KG1 (cell line): Measurements from ENCODE around the gene LILRA6.
A peak's percentile ranks its signal among the peaks of the same experiment; 100 is the strongest.
"Not testable (repeated sequence)": the region's sequence is repeated elsewhere in the genome, so short reads cannot be mapped to it uniquely, and the experiment has no call there.

Experiments used
- DNase-seq: peaks from one replicate; lab custom pipeline; 2025; lab: John Stamatoyannopoulos, UW

LILRA6 gene

DNA sequence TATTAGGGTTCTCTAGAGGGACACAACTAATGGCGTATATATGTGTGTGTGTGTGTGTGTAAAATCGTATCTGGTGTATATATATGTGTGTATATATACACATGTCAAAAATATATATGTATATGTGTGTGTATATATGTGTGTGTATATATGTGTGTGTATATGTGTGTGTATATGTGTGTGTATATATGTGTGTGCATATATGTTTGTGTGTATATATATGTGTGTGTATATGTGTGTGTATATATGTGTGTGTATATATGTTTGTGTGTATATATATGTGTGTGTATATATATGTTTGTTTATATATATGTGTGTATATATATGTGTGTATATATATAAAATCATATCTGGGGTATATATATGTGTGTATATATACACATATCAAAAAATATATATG, 19.9 kb upstream of the LILRA6 start:
- no peak for DNase-seq

DNA sequence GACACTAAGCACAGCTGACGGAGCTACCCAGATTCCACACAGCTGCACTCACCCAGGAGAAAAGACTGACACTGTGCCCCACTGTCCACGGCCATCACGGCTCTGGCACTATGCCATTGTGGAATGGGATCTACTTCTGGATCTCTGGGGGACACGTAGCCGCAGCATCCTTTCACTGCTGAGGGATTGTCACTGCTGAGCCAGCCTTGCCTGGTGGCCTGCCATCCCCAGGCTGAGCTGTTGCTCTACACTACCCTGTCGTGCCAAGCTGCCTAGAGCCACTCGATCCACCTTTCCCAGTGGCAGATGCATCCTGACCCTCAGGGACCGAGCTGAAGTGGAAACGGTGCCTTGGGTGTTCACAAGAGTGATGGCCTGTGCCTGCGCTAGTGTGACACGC, 19.5 kb upstream of the LILRA6 start:
- DNase-seq, result no peak

DNA sequence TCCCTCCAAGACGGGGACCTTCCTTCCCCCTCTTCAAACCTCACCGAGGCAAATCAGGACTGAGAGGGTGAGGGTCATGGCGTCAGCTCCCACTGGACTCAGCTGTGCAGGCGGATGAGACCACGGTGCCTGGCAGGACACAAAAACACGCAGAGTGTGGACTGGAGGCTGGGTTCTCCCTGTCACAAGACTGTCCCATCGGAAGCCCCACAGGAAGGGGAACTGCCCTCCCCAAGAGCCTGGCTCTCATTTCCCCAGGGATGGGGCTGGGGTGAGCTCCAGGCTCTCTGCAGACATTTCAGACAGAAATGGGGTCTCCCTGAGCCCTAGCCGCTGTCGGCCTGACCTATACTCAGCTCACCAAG, 14.5 kb upstream of the LILRA6 start, which contains the start of gene LILRB5:
Gene LILRB5, minus strand, starts transcription at position 158 of the 365 bp plus-strand sequence. Its CDS starts 80 bp downstream, at position 78.
- DNase-seq, result no peak

DNA sequence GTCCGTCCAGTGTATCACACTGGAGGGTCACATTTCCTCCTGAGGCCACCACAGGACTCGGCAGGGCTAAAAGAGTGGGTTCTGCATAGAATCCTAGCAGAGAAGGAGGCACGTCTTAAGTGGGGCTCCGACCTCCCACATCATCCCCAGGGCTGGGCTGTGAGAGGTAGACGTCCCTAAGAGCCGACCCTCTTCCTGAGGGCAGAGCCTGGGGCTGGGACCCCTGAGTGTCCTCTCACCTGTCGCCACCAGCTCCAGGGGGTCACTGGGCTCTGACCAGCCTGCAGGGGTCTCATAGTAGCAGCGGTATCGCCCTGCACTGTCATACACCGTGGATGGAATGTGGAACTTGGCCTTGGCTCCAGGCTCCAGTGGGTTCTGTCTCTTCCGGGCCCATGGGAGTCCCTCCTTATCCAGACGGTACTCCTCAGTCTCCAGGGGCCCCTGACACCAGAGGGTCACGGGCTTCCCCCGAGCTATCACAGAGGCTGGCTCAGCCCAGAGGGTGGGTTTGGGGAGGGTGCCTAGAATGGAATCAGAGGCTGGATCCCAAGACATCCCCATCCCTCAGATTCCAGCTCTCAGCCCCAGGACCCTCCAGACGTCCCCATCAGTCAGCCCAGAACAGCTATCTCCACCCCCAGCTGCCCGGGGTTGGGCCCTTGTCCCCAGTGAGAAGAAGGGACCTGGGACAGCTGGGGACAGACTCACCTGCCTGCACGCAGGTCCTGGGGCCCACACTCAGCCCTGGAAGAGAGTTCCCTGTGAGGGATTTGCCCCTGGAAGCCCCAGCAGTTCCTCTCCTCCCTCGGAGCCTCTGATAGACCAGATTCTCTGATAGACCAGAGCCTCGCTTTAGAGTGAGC, 13.9 kb upstream of the LILRA6 start:
- DNase-seq, result no peak

DNA sequence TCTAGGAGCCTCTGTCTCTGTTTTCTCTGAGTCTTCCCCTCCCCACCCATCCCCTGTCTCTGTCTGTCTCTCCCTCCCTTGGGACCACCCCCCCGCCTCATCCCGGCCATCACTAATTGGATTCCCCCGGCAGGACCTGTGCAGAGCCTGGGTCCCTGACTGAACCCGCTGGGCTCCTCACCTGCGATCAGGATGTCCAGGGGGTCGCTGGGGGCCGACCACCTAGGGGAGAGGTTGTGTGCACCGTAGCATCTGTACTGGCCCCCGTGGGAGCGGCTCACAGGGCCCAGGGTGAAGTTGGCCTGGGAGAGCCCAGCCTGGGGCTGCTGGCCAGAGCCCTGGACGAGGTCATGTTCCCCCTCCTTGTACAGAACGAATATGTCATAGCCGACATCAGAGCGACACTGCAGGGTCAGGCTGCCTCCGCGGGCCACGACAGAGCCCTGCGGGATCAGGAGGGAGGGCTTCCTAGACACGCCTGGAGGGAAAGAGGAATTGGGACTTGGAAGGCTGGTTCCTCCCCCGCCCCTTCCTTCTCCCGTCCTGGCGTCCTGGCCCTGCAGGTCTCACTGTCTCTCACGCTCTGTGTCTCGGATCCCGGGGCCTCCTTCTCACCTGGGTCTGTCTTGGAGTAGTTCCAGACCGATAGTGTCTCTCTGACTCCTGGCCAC, 12.7 kb upstream of the LILRA6 start:
- no peak for DNase-seq

DNA sequence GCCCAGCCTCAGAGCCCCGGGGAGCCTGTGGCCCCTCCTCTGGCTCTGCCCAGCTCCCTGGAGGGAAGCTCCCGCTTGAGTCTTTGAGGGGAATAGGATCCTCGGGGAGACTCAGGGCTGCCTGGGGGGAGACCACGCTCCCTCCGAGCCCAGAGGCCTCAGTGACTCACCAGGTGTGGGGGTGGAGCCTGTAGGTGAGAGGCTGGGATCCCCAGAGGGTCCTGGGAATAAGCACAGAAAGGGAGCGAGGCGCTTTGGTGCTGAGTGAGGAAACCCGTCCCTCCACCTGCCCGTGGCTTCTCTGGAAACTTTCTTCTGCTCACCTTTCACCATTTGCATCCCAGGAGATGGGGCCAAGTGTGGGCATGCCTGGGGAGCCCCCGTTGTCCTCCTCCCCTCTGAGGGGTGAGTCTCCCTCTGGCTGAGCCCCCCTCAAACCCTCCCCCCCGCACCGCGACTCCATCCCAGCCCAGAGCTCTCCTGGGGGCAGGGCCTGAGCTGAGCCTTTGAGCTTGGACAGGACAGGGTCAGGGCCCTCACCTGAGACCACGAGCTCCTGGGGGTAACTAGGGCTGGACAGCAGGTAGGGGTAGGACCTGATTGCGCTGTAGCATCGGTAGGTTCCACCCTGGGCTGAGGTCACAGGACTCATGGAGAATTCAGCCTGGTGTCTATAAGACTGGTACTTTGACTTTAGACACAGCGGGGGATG, 11.8 kb upstream of the LILRA6 start:
- no peak for DNase-seq

DNA sequence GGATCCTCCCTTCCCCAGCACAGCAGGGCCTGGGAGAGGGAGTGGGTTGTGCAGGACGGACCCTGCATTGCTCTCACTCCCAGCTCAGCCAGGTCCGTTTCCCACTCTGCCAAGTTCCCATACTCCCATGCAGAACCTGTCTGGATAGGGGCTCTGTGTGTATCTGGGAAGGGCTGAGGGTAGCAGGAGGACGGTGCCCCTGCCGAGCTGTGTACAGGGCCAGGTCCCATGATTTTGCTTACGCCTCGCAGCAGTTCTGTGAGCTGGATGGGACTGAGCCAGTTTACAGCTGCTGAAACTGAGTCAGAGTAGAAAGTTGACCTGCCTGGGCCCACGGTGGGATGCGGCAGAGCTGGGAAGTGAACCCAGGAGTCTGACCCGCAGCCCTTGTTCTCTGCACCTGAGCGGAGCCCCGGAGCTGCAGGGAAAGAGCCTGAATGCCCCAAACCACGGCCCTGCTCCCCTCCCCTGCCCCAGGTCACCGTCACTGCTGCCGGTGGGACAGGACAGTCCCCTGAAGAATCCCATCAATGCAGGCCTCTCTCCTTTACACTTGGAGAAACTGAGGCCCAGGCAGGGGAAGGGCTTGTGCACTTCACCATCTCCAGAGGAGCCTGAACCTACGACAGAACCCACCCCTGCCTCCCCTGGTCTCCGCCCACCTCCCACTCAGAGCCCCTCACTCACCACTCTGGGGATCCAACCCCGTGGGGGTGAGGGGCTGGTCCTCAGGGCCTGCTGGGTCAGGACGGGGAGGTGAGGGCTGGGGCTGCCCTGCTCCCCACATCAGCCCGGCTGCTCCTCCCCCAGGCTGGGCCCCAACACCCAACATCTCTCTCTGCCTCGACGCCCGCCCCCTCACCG, 11.0 kb upstream of the LILRA6 start:
- DNase-seq, result no peak

DNA sequence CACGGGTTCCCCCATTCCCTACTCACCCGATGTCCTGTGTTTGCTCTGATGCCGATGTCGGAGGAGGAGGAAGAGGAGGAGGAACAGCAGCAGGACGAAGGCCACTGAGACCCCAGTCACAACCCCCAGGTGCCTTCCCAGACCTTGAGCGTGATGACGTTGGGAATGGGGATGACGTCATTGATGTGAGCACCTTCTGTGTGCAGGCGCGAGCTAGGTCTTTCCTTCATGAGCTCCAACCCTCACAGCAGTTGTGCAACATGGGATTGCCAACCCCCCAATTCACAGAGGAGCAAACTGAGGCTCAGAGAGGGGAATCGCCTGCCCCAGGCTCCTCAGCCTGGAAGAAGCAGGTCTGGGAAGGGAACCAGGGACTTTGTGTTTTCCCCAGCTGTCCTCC, 10.3 kb upstream of the LILRA6 start:
- no peak for DNase-seq

DNA sequence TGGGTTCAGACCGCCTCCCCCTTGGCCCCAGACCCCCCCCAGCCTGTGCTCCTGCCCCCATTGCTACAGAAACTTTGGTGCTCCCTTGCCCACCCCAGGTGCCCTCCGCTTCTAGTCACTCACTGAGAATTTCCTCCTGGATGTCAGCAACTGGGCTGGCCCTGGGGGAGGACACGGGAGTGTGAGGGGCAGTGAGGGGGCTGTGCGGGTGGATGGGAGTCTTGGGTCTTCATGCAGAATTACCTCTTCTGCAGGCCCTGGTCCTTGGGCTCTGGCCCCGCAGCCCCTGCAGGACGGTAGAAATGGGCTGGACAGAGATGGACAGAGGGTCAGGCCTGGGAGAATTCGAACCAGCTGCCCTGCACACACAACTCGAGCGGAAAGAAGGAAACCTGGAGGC, 9.7 kb upstream of the LILRA6 start:
- DNase-seq, result no peak

DNA sequence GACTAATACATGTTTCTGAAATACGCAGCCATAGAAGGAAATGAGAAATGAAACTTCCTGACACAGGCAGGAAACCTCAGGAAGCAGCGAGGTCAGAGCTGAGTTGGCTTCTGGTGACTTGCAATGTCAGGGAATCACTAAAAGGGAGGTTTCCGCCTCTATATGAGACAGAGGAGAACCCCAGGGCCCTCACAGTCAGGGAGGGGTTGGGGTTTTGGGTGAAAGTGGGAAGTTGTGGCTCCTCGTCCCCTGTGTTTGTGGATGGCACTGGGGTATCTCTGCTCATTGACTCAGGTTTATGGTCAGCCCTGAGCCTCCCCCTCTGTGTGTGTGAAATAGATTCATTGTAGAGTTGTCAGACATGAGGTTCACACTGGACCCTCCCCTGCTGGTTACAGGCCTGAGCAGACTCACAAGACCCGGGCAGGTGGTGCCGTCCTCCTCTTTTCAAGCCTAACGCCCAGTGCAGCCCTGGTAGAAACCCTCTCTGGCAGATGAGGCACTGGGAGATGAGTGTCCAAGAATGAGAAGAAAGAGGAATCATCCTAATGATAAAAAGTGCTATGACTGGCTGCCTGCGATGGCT, 5.5 kb upstream of the LILRA6 start:
- peak; percentile 66 for DNase-seq

DNA sequence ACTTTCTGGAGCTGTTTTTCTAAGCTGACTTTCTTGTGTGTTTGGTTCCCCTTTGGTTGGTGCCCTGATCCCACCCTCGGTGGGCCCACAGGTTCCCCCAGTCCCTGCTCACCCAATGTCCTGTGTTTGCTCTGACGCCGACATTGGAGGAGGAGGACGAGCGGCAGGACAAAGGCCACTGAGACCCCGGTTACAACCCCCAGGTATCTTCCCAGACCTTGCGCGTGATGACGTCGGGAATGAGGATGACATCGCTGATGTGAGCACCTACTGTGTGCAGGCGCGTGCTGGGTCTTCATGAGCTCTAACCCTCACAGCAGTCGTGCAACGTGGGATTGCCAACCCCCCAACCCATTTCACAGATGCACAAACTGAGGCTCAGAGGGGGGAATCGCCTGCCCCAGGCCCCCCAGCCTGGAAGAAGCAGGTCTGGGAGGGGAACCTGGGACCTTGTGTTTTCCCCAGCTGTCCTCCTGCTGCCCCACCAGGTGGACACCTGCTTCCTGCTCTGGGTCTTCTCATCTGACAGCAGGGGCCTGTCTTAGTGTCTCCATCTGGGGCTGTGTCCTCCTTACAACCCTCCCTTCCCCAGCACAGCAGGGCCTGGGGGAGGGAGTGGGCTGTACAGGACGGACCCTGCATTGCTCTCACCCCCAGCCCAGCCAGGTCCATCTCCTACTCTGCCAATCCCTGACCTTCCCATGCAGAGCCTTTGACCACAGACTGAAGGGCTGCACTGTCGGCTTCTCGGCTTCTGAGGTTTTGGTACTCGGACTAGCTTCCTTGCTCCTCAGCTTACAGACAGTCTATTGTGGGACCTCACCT, 4.7 kb upstream of the LILRA6 start:
- DNase-seq, result peak; percentile 62

DNA sequence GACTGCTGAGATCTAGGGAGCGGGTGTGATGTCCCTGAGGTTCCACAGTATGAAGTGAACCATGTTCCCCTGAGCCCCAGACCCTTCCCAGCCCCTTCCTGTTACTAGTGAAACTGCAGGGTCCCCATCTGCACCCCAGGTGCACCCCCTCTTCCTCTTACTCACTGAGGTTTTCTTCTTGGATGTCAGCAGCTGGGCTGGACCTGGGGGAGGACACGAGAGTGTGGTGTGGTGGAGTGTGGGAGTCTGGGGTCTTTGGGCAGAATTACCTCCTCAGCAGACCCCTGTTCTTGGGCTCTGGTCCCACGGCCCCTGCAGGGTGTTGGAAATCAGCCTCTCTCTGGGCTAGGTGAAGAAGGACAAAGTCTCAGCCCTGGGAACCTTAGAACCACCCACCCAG, 3.3 kb upstream of the LILRA6 start:
- no peak for DNase-seq

DNA sequence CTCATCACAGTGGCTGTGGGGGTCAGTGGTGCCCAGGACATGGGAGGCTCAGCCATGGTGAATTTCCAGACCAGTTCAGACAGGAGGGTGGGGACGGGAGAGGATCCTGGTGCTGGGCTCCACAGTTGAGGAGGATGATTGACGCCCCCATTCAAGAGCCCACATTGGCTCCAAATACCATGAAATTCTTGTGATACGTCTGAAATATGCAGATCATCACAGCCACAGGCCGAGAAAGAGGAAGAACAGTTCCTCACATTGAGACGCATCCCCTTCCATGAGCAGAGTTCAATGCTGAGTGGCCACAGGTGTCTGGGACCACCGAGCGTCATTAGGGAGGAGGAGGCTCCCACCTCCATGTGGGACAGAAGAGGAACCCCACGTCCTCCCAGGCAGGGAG, 1.2 kb upstream of the LILRA6 start:
- not testable (repeated sequence) for DNase-seq

DNA sequence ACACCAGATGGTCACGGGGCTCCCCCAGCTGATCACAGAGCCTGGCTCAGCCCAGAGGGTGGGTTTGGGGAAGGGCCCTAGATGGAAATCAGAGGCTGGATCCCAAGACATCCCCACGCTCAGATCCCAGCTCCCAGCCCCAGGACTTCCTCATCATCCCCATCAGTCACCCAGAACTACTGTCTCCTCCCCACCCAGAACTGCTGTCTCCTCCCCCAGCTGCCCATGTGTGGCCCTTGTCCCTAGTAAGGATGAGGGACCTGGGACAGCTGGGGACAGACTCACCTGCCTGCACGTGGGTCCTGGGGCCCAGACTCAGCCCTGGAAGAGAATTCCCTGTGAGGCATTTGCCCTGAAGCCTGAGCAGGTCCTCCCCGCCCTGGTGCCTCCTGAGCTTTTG, 356 bp downstream of the LILRA6 start:
- DNase-seq, result not testable (repeated sequence)

DNA sequence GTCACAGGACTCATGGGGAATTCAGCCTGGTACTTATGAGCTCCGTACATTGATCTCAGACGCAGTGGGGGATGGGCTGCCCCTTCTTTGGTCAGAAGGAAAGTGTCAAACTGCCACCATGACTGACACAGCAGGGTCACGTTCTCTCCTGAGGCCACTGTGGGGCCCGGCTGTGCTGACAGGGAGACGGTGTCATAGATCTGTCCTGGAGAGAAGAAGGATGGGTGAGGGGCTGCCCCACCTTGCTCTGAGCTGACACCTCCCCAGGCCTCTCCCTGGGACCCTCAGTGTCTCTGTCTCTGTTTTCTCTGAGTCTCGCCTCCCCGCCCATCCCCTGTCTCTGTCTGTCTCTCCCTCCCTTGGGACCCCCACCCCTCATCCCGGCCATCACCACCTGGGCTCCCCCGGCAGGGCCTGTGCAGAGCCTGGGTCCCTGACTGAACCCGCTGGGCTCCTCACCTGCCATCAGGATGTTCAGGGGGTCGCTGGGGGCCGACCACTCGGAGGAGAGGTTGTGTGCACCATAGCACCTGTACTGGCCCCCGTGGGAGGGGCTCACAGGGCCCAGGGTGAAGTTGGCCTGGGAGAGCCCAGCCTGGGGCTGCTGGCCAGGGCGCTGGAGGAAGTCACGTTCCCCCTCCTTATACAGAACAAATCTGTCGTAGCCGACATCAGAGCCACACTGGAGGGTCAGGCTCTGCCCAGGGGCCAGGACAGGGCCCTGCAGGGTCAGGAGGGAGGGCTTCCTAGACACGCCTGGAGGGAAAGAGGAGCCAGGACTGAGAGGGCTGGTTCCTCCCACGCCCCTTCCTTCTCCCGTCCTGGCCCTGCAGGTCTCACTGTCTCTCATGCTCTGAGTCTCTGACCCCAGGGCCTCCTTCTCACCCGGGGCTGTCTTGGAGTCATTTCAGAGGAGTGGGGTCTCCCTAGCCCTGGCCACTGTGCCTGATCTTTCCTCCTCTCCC, 1.9 kb downstream of the LILRA6 start:
- not testable (repeated sequence) for DNase-seq

DNA sequence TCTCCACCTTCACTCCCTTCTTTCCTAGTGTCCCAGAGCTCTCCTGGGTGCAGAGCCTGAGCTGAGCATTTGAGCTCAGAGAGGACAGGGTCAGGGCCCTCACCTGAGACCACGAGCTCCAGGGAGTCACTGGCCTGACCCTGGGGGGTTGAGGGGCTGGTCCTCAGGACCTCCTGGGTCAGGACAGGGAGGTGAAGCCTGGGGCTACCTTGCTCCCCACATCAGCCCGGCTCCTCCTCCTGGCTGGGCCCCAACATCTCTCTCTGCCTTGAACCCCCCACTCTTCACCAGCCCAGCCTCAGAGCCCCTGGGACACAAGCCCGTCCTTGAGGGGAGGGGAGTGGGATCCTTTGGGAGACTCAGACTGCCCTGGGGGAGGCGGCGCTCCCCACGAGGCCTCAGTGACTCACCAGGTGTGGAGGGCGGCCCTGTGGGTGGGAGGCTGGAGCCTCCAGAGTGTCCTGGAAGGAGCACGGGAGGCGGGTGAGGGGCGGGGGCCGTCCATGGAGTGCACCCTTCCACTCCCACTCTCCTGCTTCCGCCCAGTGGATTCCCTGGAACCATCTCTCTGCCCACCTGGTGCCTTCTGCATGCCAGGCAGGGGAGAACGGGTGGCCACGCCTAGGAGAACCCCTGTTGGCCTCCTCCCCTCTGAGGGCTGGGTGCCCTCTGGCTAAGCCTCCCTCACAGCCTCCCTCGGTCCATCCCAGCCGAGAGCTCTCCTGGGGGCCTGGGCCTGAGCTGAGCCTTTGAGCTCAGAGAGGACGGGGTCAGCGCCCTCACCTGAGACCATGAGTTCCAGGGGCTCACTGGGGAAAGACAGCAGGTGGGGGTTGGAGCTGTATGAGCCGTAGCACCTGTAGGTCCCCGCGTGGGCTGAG, 2.9 kb downstream of the LILRA6 start:
- not testable (repeated sequence) for DNase-seq

DNA sequence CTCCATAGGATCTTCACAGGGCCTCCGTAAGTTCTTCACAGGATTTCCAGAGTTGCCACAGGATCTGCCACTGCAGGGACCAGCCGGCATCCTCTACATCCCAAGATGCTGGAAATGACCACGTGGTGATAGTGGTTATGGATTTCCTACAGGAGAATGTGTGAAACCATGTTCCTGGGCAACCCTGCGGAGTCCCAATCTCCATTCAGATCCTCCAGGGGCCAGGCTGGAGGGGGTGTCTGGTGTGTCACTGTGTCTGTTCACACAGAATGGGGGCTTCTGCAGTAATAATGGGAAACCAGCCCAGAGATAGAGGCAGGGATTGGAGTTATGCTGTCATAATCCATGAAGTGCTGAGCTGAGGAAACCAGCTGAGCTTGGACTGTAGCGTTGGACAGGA, 8.6 kb downstream of the LILRA6 start:
- DNase-seq, result no peak
